ENCODE results near the gene LAMC3.
"Not testable (repeated sequence)": the region's sequence is repeated elsewhere in the genome, so short reads cannot be mapped to it uniquely, and the experiment has no call there.

The LAMC3 gene

GRCh38 chr9:130993303-130994030, 15.5 kb upstream of the LAMC3 start:
- no peak for DNase-seq

GRCh38 chr9:130994135-130995085, 14.6 kb upstream of the LAMC3 start:
- DNase-seq = no peak

- no peak for DNase-seq
Measured at GRCh38 chr9:130995086-130996011, 13.6 kb upstream of the LAMC3 start.

- no peak for DNase-seq
Measured at GRCh38 chr9:130996205-130996604, 12.8 kb upstream of the LAMC3 start.

GRCh38 chr9:130996676-130997394, 12.1 kb upstream of the LAMC3 start:
- DNase-seq = no peak

GRCh38 chr9:130997395-130997684, 11.6 kb upstream of the LAMC3 start:
- no peak for DNase-seq

- peak; percentile 66 for DNase-seq
Measured at GRCh38 chr9:130997925-130998596, 10.9 kb upstream of the LAMC3 start.

GRCh38 chr9:130998597-130999244, 10.3 kb upstream of the LAMC3 start:
- no peak for DNase-seq

GRCh38 chr9:130999245-130999623, 9.7 kb upstream of the LAMC3 start:
- no peak for DNase-seq

GRCh38 chr9:131000526-131000925, 8.4 kb upstream of the LAMC3 start:
- not testable (repeated sequence) for DNase-seq

GRCh38 chr9:131001021-131001420, 8.0 kb upstream of the LAMC3 start:
- DNase-seq = no peak

GRCh38 chr9:131001990-131002389, 7.0 kb upstream of the LAMC3 start:
- DNase-seq = no peak

- no peak for DNase-seq
Measured at GRCh38 chr9:131006601-131007000, 2.4 kb upstream of the LAMC3 start.

GRCh38 chr9:131008086-131008485, 888 bp upstream of the LAMC3 start:
- no peak for DNase-seq

GRCh38 chr9:131008563-131008908, 438 bp upstream of the LAMC3 start:
- DNase-seq = no peak

GRCh38 chr9:131010482-131011273, 1.7 kb downstream of the LAMC3 start:
- DNase-seq = no peak

- no peak for DNase-seq
Measured at GRCh38 chr9:131011274-131012022, 2.5 kb downstream of the LAMC3 start.

GRCh38 chr9:131012023-131012334, 3.0 kb downstream of the LAMC3 start:
- DNase-seq = no peak

GRCh38 chr9:131012396-131012917, 3.5 kb downstream of the LAMC3 start:
- DNase-seq = no peak
